ENCODE measurements around the gene INTS6L. TPM values are rescaled to one million over a fixed set of nuclear protein-coding genes. Genes with fewer than 3 reads are reported as not detected.
A peak's percentile ranks its signal among the peaks of the same experiment; 100 is the strongest.

Gene INTS6L
- polyA plus RNA-seq, 1 donor from 2014 or later, result 57.1 TPM

DNA sequence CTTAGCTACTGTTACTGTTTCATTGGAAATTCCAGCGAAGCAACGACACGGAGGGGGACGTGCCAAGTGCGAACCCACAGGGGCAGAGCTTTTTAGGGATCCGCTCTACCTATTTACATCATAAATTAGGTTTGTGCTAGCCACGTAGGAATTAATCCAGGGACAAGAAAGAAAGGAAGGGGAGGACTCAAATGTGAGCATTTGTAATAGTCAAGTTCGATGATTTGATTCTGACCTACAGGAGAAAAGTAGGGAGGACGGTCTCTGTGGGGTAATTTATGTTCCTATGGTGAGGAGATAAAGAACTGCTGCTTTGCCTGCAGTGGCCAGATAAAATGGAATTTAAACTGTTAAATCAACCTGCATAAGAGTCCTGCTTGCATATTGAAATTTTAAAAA, 1.7 kb downstream of the INTS6L start (continued):
- TF ChIP-seq EP300 (conservative IDR thresholded peaks at IDR 0.05; ENCODE audit: poor library complexity, severe bottlenecking), result no peak

DNA sequence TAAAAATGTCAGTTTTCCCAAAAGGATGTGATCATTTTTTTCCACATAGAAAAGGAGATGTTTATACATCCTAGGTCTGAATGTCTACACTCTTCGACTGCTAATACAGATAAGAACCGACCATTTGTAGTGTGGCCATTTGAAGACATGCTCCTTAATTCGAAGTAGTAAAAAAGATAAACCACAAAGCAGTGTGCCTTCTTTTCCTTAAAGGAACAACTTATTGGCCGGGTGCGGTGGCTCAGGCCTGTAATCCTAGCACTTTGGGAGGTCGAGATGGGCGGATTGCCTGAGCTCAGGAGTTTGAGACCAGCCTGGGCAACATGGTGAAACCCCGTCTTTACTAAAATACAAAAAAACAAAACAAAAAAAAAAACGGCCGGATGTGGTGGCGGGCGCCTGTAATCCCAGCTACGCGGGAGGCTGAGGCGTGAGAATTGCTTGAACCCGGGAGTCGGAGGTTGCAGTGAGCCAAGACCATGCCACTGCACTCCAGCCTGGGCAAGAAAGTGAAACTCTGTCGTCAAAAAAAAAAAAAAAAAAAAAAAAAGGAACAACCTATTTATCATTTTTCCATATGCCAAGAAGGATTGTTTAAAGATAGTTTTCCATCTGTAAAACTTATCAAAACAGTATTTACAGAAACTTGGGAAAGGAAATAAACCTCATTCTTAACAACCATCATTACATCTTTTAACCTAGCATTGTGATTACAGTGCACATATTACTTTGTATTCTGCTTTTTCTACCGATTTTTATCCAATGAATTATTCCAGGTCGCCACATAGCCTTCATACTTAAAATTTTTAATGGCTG, 2.6 kb downstream of the INTS6L start:
- H3K4me3 ChIP-seq (ENCODE audit: low read length), result peak overlapping the region; percentile 80
- H3K9ac ChIP-seq (ENCODE audit: low read length), result peak overlapping the region; percentile 88
- peak overlapping the region; percentile 73 for H3K4me2 ChIP-seq (ENCODE audit: low read length)
- no peaks in the 10 kb centered on the region for H3K9me2 ChIP-seq (ENCODE audit: insufficient read depth, low read length)
- peaks cover 4% of the 10 kb centered on the region for H3K79me2 ChIP-seq (replicated peaks; ENCODE audit: insufficient read depth, low read length)
- H3K27ac ChIP-seq (ENCODE audit: low read length), result peak overlapping the region; percentile 85
- H2AFZ ChIP-seq (ENCODE audit: low read depth, low read length), result no peak overlapping the region
- no peak for TF ChIP-seq TAF1 (IDR thresholded peaks at IDR 0.05; ENCODE audit: low read depth)
- TF ChIP-seq POLR2AphosphoS5 (IDR thresholded peaks at IDR 0.05), result no peak
- TF ChIP-seq EP300 (conservative IDR thresholded peaks at IDR 0.05; ENCODE audit: poor library complexity, severe bottlenecking), result no peak
- no peaks in the 10 kb centered on the region for H3K27me3 ChIP-seq (ENCODE audit: insufficient read depth, low read depth, low read length)
- no peaks in the 10 kb centered on the region for H3F3A ChIP-seq (ENCODE audit: insufficient read depth, low read length, poor library complexity, severe bottlenecking)
- no peaks in the 10 kb centered on the region for H3K36me3 ChIP-seq (ENCODE audit: insufficient read depth, low read length)
- no peaks in the 10 kb centered on the region for H3K9me3 ChIP-seq (ENCODE audit: low read length)
- H4K20me1 ChIP-seq (ENCODE audit: insufficient read depth), result no peaks in the 10 kb centered on the region

DNA sequence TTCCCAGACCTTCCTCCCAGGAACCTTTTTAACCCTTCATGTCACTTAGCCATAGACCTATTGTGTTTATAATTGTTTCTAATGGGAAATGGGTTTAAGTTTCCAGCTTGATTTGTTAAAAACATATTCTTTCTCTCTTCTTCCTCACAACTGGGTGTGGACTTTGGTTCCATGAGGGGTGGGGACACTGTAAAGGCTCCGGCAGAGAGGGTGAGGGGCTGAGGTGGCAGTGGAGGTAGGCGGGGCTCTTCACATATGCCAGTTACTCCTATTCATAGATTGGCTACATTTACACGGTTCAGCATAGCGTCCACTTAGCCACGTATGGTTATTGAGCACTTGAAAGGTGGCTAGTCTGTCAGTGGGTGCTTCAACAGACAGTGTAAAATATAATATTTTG, 7.8 kb downstream of the INTS6L start:
- peaks cover 4% of the 10 kb centered on the region for H3K79me2 ChIP-seq (replicated peaks; ENCODE audit: insufficient read depth, low read length)
- TF ChIP-seq POLR2AphosphoS5 (IDR thresholded peaks at IDR 0.05) (no peak), MXI1 (conservative IDR thresholded peaks at IDR 0.05; ENCODE audit: poor library complexity, severe bottlenecking) (no peak), EP300 (conservative IDR thresholded peaks at IDR 0.05; ENCODE audit: poor library complexity, severe bottlenecking) (no peak), SMC3 (conservative IDR thresholded peaks at IDR 0.05; ENCODE audit: poor library complexity) (no peak), RAD21 (conservative IDR thresholded peaks at IDR 0.05) (no peak), EZH2 (IDR thresholded peaks at IDR 0.05; ENCODE audit: borderline replicate concordance, insufficient read depth, low read length, poor library complexity, severe bottlenecking) (no peak), TAF1 (IDR thresholded peaks at IDR 0.05; ENCODE audit: low read depth) (no peak)
- TF ChIP-seq, protein P1, sequence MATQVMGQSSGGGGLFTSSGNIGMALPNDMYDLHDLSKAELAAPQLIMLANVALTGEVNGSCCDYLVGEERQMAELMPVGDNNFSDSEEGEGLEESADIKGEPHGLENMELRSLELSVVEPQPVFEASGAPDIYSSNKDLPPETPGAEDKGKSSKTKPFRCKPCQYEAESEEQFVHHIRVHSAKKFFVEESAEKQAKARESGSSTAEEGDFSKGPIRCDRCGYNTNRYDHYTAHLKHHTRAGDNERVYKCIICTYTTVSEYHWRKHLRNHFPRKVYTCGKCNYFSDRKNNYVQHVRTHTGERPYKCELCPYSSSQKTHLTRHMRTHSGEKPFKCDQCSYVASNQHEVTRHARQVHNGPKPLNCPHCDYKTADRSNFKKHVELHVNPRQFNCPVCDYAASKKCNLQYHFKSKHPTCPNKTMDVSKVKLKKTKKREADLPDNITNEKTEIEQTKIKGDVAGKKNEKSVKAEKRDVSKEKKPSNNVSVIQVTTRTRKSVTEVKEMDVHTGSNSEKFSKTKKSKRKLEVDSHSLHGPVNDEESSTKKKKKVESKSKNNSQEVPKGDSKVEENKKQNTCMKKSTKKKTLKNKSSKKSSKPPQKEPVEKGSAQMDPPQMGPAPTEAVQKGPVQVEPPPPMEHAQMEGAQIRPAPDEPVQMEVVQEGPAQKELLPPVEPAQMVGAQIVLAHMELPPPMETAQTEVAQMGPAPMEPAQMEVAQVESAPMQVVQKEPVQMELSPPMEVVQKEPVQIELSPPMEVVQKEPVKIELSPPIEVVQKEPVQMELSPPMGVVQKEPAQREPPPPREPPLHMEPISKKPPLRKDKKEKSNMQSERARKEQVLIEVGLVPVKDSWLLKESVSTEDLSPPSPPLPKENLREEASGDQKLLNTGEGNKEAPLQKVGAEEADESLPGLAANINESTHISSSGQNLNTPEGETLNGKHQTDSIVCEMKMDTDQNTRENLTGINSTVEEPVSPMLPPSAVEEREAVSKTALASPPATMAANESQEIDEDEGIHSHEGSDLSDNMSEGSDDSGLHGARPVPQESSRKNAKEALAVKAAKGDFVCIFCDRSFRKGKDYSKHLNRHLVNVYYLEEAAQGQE (IDR thresholded peaks at IDR 0.05; ENCODE audit: borderline replicate concordance), result no peak
- TF ChIP-seq, protein P2, sequence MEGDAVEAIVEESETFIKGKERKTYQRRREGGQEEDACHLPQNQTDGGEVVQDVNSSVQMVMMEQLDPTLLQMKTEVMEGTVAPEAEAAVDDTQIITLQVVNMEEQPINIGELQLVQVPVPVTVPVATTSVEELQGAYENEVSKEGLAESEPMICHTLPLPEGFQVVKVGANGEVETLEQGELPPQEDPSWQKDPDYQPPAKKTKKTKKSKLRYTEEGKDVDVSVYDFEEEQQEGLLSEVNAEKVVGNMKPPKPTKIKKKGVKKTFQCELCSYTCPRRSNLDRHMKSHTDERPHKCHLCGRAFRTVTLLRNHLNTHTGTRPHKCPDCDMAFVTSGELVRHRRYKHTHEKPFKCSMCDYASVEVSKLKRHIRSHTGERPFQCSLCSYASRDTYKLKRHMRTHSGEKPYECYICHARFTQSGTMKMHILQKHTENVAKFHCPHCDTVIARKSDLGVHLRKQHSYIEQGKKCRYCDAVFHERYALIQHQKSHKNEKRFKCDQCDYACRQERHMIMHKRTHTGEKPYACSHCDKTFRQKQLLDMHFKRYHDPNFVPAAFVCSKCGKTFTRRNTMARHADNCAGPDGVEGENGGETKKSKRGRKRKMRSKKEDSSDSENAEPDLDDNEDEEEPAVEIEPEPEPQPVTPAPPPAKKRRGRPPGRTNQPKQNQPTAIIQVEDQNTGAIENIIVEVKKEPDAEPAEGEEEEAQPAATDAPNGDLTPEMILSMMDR (IDR thresholded peaks at IDR 0.05; ENCODE audit: poor library complexity, severe bottlenecking), result no peak
- H3K9ac ChIP-seq (ENCODE audit: low read length), result no peak overlapping the region
- H2AFZ ChIP-seq (ENCODE audit: low read depth, low read length), result no peak overlapping the region
- no peaks in the 10 kb centered on the region for H3K9me3 ChIP-seq (ENCODE audit: low read length)
- no peaks in the 10 kb centered on the region for H3F3A ChIP-seq (ENCODE audit: insufficient read depth, low read length, poor library complexity, severe bottlenecking)
- H3K4me2 ChIP-seq (ENCODE audit: low read length), result no peak overlapping the region
- H3K27ac ChIP-seq (ENCODE audit: low read length), result no peak overlapping the region
- no peak overlapping the region for H3K4me3 ChIP-seq (ENCODE audit: low read length)
- H3K27me3 ChIP-seq (ENCODE audit: insufficient read depth, low read depth, low read length), result no peaks in the 10 kb centered on the region
- no peaks in the 10 kb centered on the region for H3K36me3 ChIP-seq (ENCODE audit: insufficient read depth, low read length)
- H3K9me2 ChIP-seq (ENCODE audit: insufficient read depth, low read length), result no peaks in the 10 kb centered on the region
- no peaks in the 10 kb centered on the region for H4K20me1 ChIP-seq (ENCODE audit: insufficient read depth)

Data from neural cell (in vitro differentiated cells).